ENCODE results near the gene CECR2. TPM values are rescaled to one million over a fixed set of nuclear protein-coding genes. Genes with fewer than 3 reads are reported as not detected.

The CECR2 gene
- total RNA-seq, 2 experiments from 2014 or later = not detected

DNA sequence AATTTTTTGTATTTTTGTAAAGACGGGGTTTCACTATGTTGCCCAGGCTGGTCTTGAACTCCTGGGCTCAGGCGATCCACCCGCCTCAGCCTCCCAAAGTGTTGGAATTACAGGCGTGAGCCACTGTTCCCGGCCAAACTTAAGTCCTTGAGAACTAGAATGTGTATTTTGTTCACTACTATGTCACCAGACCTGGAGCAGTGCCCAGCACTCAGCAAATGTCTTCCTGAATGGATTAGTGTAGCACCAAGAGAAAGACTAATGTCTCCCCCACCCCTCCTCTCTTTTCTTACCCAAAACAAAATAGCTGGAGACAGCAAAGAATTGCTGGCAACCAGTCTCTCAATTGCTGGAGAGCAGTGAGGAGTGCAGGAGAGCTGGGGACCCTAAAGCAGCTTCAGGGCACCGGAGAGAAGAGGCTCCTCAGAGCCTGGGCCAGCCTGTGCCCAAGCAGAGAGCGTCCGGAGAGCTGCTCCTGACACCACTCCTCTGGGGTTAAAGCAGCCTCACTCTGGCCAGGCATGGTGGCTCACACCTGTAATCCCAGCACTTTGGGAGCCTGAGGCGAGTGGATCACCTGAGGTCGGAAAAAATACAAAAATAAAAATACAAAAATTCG, 209.0 kb downstream of the CECR2 start:
- POLR2A ChIA-PET = no interaction called here
- TF ChIP-seq, protein P1, sequence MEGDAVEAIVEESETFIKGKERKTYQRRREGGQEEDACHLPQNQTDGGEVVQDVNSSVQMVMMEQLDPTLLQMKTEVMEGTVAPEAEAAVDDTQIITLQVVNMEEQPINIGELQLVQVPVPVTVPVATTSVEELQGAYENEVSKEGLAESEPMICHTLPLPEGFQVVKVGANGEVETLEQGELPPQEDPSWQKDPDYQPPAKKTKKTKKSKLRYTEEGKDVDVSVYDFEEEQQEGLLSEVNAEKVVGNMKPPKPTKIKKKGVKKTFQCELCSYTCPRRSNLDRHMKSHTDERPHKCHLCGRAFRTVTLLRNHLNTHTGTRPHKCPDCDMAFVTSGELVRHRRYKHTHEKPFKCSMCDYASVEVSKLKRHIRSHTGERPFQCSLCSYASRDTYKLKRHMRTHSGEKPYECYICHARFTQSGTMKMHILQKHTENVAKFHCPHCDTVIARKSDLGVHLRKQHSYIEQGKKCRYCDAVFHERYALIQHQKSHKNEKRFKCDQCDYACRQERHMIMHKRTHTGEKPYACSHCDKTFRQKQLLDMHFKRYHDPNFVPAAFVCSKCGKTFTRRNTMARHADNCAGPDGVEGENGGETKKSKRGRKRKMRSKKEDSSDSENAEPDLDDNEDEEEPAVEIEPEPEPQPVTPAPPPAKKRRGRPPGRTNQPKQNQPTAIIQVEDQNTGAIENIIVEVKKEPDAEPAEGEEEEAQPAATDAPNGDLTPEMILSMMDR (IDR thresholded peaks at IDR 0.05) = no peak
- H3K27ac Mint-ChIP-seq = no peak overlapping the region
- H3K4me1 Mint-ChIP-seq (ENCODE audit: low read depth) = no peaks in the 10 kb centered on the region
- H3K36me3 Mint-ChIP-seq (ENCODE audit: low read depth) = no peaks in the 10 kb centered on the region
- Histone ChIP-seq H3K36me3 (ENCODE audit: insufficient read depth, low read length) (no peaks in the 10 kb centered on the region), H3K9me3 (ENCODE audit: control insufficient read depth in 1 of 2, insufficient read depth in 1 of 2, low read length in 2 of 2) (no peaks in the 10 kb centered on the region), H3K27ac (ENCODE audit: low read depth in 1 of 2, low read length in 2 of 2) (no peak overlapping the region), H3K4me3 (ENCODE audit: low read length) (no peak overlapping the region), H3K27me3 (ENCODE audit: control insufficient read depth in 1 of 2, insufficient read depth in 2 of 2, low read length in 2 of 2) (no peaks in the 10 kb centered on the region), H3K4me1 (ENCODE audit: insufficient read depth, low read length) (no peaks in the 10 kb centered on the region)
- no peaks in the 10 kb centered on the region for H3K27me3 Mint-ChIP-seq
- CTCF ChIA-PET = no interaction called here
- H3K4me3 Mint-ChIP-seq = no peak overlapping the region
- no peak for ATAC-seq (ENCODE audit: poor library complexity)
- no peaks in the 10 kb centered on the region for H3K9me3 Mint-ChIP-seq
- DNase-seq = no peak
- intact Hi-C loops (cut with DNase I, micrococcal nuclease) = no loop called here

DNA sequence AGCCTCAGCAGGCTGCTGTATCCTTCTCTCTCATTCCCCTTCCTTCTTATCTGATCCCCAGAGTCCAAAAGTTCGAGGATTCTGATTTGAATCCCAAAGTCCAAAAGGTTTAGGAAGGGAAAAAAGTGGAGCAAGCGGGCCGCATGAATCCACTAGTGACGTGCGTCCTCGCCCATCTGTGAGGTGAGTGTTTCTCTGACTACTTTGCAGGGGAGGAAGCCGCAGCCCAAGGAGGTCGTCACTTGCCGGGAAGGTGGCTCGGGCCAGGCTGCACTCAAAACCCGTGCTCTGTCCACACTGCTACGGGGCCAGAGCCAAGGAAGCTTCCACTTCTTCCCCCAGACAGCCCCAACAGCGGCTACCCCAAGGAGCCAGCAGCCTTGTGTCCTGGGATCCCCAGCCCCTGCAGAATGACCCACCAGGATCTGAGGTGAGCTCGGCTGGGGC, 210.3 kb downstream of the CECR2 start:
- POLR2A ChIA-PET = no interaction called here
- Histone ChIP-seq H3K4me3 (ENCODE audit: low read length) (no peak overlapping the region), H3K36me3 (ENCODE audit: insufficient read depth, low read length) (no peaks in the 10 kb centered on the region), H3K27me3 (ENCODE audit: control insufficient read depth in 1 of 2, insufficient read depth in 2 of 2, low read length in 2 of 2) (no peaks in the 10 kb centered on the region), H3K4me1 (ENCODE audit: insufficient read depth, low read length) (no peaks in the 10 kb centered on the region), H3K27ac (ENCODE audit: low read depth in 1 of 2, low read length in 2 of 2) (no peak overlapping the region), H3K9me3 (ENCODE audit: control insufficient read depth in 1 of 2, insufficient read depth in 1 of 2, low read length in 2 of 2) (no peaks in the 10 kb centered on the region)
- Mint-ChIP-seq H3K4me3 (no peak overlapping the region), H3K27ac (no peak overlapping the region), H3K36me3 (ENCODE audit: low read depth) (no peaks in the 10 kb centered on the region), H3K27me3 (no peaks in the 10 kb centered on the region), H3K9me3 (no peaks in the 10 kb centered on the region), H3K4me1 (ENCODE audit: low read depth) (no peaks in the 10 kb centered on the region)
- ATAC-seq (ENCODE audit: poor library complexity) (no peak), DNase-seq (no peak)
- CTCF ChIA-PET = no interaction called here
- intact Hi-C loops (cut with DNase I, micrococcal nuclease) = no loop called here
- TF ChIP-seq, protein P1 (IDR thresholded peaks at IDR 0.05) = no peak

DNA sequence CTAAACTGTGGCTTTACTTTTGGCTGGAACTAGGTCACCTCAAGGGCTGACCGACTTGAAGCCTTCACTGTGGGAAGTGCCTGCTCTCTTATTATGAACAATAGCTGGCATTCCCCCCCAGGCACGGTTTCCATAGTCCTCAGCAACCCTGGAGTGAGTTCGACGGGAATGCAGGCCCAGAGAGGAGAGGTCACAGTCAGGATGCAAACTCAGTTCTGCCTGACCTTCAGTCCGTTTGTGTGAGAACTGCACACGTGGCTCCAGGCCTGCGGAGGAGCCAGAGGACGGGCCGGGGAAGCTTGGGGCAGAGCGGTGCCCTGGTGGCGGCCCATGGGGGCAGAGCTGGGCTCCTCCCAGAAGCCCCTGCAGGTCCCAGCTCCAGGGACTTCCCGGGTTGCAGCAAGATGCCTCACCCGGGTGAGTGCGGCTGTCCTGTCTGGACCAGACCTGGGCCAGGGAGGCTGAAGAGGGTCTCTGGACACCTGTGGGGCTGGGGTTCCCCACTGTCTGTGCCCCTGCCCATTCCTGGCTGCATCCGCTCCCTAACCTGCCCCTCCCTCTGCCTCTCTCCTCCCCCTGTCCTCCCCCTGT, 211.3 kb downstream of the CECR2 start:
- DNase-seq = no peak
- H3K27me3 Mint-ChIP-seq = no peaks in the 10 kb centered on the region
- Histone ChIP-seq H3K36me3 (ENCODE audit: insufficient read depth, low read length) (no peaks in the 10 kb centered on the region), H3K27me3 (ENCODE audit: control insufficient read depth in 1 of 2, insufficient read depth in 2 of 2, low read length in 2 of 2) (no peaks in the 10 kb centered on the region), H3K27ac (ENCODE audit: low read depth in 1 of 2, low read length in 2 of 2) (no peak overlapping the region), H3K9me3 (ENCODE audit: control insufficient read depth in 1 of 2, insufficient read depth in 1 of 2, low read length in 2 of 2) (no peaks in the 10 kb centered on the region), H3K4me1 (ENCODE audit: insufficient read depth, low read length) (no peaks in the 10 kb centered on the region), H3K4me3 (ENCODE audit: low read length) (no peak overlapping the region)
- ChIA-PET CTCF (no interaction called here), POLR2A (no interaction called here)
- no peak overlapping the region for H3K27ac Mint-ChIP-seq
- H3K36me3 Mint-ChIP-seq (ENCODE audit: low read depth) = no peaks in the 10 kb centered on the region
- no peaks in the 10 kb centered on the region for H3K4me1 Mint-ChIP-seq (ENCODE audit: low read depth)
- TF ChIP-seq, protein P1 (IDR thresholded peaks at IDR 0.05) = no peak
- H3K9me3 Mint-ChIP-seq = no peaks in the 10 kb centered on the region
- intact Hi-C loops (cut with DNase I, micrococcal nuclease) = no loop called here
- H3K4me3 Mint-ChIP-seq = no peak overlapping the region
- no peak for ATAC-seq (ENCODE audit: poor library complexity)

All from CD4-positive, alpha-beta T cell (primary cell).